Lower lobe of right lung (tissue), 2 donors: ENCODE measurements around the gene MYBPC1. TPM values are rescaled to one million over a fixed set of nuclear protein-coding genes. Genes with fewer than 3 reads are reported as not detected.
"Not testable (repeated sequence)": the region's sequence is repeated elsewhere in the genome, so short reads cannot be mapped to it uniquely, and the experiment has no call there.

ENCODE experiments used
- ATAC-seq, 2 donors: fragments of 200-7000 bp; cut with Tn5 transposase; one replicate each; pipeline ENCODE4 v1.9.1; 2020 to 2022; ENCODE audit warnings: mild to moderate bottlenecking in 2 of 2, moderate library complexity in 2 of 2
- DNase-seq: peaks from one replicate; pipeline ENCODE4 v3.0.0-alpha.2; 2020
- H3K27ac ChIP-seq: fragments of 200-600 bp; one replicate; pipeline ENCODE4 v1.8.0; 2022
- H3K27me3 ChIP-seq: fragments of 200-600 bp; one replicate; pipeline ENCODE4 v1.8.0; 2022; ENCODE audit warnings: low read depth
- H3K36me3 ChIP-seq: fragments of 200-600 bp; one replicate; pipeline ENCODE4 v1.8.0; 2022; ENCODE audit warnings: mild to moderate bottlenecking
- H3K4me1 ChIP-seq: fragments of 200-600 bp; one replicate; pipeline ENCODE4 v1.8.0; 2022
- H3K4me3 ChIP-seq: fragments of 200-600 bp; one replicate; pipeline ENCODE4 v1.8.0; 2022; ENCODE audit warnings: mild to moderate bottlenecking
- H3K9me3 ChIP-seq: fragments of 200-600 bp; one replicate; pipeline ENCODE4 v1.8.0; 2022
- CTCF ChIP-seq: fragments of 200-600 bp; IDR thresholded peaks from one replicate; pipeline ENCODE4 v1.8.0; 2022; ENCODE audit warnings: antibody characterized with exemption, mild to moderate bottlenecking
- intact Hi-C: fragments of 100-400 bp; cut with DNase I; formaldehyde crosslinking; loops from one replicate; pipeline ENCODE4 v1.11.0; 2022
- total RNA-seq: library from RNA; stranded (reverse); fragmentation: NEBNext Ultra II Directional; extraction: Animal tissue kit (Norgen Biotek cat#: 25700); gene quantifications from one replicate; pipeline ENCODE4 v1.2.1, GENCODE V29; 2021
- donor health status: DM: no; HTN: yes; CAD: no; lungs with severe emphysema.

MYBPC1 gene
- total RNA-seq, 1 donor from 2014 or later = not detected

GRCh38 chr12:101729842-101730241, 135.1 kb downstream of the MYBPC1 start:
- ATAC-seq (no peak), DNase-seq (no peak)
- peaks cover 85% of the 10 kb centered on the region for H3K36me3 ChIP-seq
- no peak for TF ChIP-seq CTCF
- intact Hi-C loops = no loop called here
- H3K27ac ChIP-seq = no peak overlapping the region
- H3K4me1 ChIP-seq = no peaks in the 10 kb centered on the region
- H3K9me3 ChIP-seq = no peaks in the 10 kb centered on the region
- H3K4me3 ChIP-seq = no peak overlapping the region
- no peaks in the 10 kb centered on the region for H3K27me3 ChIP-seq

GRCh38 chr12:101732318-101732717, 137.5 kb downstream of the MYBPC1 start:
- Histone ChIP-seq H3K4me3 (no peak overlapping the region), H3K9me3 (no peaks in the 10 kb centered on the region), H3K27ac (no peak overlapping the region), H3K4me1 (no peaks in the 10 kb centered on the region), H3K36me3 (peaks cover 66% of the 10 kb centered on the region), H3K27me3 (no peaks in the 10 kb centered on the region)
- intact Hi-C loops = no loop called here
- TF ChIP-seq CTCF = no peak
- DNase-seq = no peak
- no peak for ATAC-seq

DNA sequence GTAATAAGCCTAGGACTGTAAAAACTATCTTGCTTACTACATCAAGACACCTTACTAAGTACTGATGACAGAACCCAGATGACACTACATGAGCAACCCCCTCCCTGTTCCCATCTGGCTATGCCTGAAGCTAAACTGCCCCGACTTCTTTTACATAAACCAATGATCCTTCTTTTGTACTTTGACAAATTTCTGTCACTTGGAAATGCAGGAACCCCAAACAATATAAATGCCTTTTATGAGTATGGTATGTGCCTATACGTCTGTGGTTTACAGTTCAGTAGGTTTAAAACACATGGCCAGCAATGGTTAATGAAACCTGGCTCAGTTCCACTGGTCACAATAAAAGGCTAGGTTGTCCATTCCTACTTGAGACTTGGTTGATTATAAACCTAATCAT, 138.4 kb downstream of the MYBPC1 start:
- no peak for DNase-seq
- no peak for TF ChIP-seq CTCF
- peaks cover 66% of the 10 kb centered on the region for H3K36me3 ChIP-seq
- intact Hi-C loops = no loop called here
- no peak for ATAC-seq
- no peaks in the 10 kb centered on the region for H3K4me1 ChIP-seq
- no peaks in the 10 kb centered on the region for H3K27me3 ChIP-seq
- no peak overlapping the region for H3K27ac ChIP-seq
- H3K9me3 ChIP-seq = no peaks in the 10 kb centered on the region
- H3K4me3 ChIP-seq = no peak overlapping the region

DNA sequence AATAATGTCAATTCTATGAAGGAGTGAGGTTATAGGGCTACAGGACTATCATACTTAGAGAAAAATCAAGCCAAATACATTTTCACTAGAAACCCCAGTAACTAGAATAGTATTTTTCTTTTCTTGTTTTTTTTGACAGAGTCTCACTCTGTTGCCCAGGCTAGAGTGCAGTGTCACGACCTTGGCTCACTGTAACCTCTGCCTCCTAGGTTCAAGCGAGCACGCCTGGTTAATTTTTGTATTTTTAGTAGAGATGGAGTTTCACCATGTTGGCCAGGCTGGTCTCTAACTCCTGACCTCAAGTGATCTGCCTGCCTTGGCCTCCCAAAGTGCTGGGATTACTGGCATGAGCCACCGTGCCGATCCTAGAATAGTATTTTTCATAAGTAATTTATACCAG, 139.7 kb downstream of the MYBPC1 start:
- peaks cover 67% of the 10 kb centered on the region for H3K36me3 ChIP-seq
- H3K4me3 ChIP-seq, DNase-seq, intact Hi-C loops, H3K9me3 ChIP-seq, H3K27ac ChIP-seq, ATAC-seq, H3K4me1 ChIP-seq, H3K27me3 ChIP-seq: not testable (repeated sequence)

Other genes with a start within 250 kb of the MYBPC1 start
- 77.5 TPM for gene ARL1, start 187.2 kb upstream of the MYBPC1 start, total RNA-seq
- not detected for gene SPIC, start 119.6 kb upstream of the MYBPC1 start, total RNA-seq
- gene CHPT1, start 102.7 kb downstream of the MYBPC1 start, total RNA-seq = 65.3 TPM
- 0.71 TPM for gene SYCP3, start 144.5 kb downstream of the MYBPC1 start, total RNA-seq
- gene GNPTAB, start 236.0 kb downstream of the MYBPC1 start, total RNA-seq = 59.2 TPM